ENCODE data around the gene UBAP1L.

GRCh38 chr15:65102912-65103311 is 12.1 kb downstream of the UBAP1L start:
- TF ChIP-seq EZH2 (IDR thresholded peaks at IDR 0.05; ENCODE audit: borderline replicate concordance): no peak
- TF ChIP-seq, protein P1, sequence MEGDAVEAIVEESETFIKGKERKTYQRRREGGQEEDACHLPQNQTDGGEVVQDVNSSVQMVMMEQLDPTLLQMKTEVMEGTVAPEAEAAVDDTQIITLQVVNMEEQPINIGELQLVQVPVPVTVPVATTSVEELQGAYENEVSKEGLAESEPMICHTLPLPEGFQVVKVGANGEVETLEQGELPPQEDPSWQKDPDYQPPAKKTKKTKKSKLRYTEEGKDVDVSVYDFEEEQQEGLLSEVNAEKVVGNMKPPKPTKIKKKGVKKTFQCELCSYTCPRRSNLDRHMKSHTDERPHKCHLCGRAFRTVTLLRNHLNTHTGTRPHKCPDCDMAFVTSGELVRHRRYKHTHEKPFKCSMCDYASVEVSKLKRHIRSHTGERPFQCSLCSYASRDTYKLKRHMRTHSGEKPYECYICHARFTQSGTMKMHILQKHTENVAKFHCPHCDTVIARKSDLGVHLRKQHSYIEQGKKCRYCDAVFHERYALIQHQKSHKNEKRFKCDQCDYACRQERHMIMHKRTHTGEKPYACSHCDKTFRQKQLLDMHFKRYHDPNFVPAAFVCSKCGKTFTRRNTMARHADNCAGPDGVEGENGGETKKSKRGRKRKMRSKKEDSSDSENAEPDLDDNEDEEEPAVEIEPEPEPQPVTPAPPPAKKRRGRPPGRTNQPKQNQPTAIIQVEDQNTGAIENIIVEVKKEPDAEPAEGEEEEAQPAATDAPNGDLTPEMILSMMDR (IDR thresholded peaks at IDR 0.05; ENCODE audit: poor library complexity): no peak

Measured in hepatocyte (in vitro differentiated cells).